K562 treated with DMSO at 1 percent for 12 hours (cell line): Measurements from ENCODE around the gene PDZK1. TPM values are rescaled to one million over a fixed set of nuclear protein-coding genes. Genes with fewer than 3 reads are reported as not detected.

Source experiments
- total RNA-seq: library from RNA; unstranded; fragments of 300-600 nt; gene quantifications from 2 replicates; pipeline ENCODE4 v1.2.3, GENCODE V29; 2022; ENCODE audit not compliant: insufficient read depth

The PDZK1 gene
- not detected in 2 replicates for total RNA-seq

GRCh38 chr1:145707183-145707867 is at the start of gene PDZK1:
Gene PDZK1, minus strand, starts transcription at chr1:145707368. Its CDS starts 19,347 bp downstream, at chr1:145688021.

GRCh38 chr1:145719230-145720079 is 12.3 kb upstream of the PDZK1 start, which contains the start of gene CD160:
Gene CD160, plus strand, starts transcription at chr1:145719499. Its CDS starts 8,829 bp downstream, at chr1:145728328.

Other genes starting within 250 kb of the PDZK1 start
- gene GPR89A, start 99.4 kb downstream of the PDZK1 start, total RNA-seq: 10.6 and 21.9 TPM in 2 replicates
- gene CD160, start 12.1 kb upstream of the PDZK1 start, total RNA-seq: not detected in 2 replicates
- gene RNF115, start 116.7 kb upstream of the PDZK1 start, total RNA-seq: 3.3 and 9.2 TPM in 2 replicates
- gene POLR3C, start 116.8 kb upstream of the PDZK1 start, total RNA-seq: 27.2 and 52.7 TPM in 2 replicates
- 6.2 and 8.6 TPM in 2 replicates for gene NUDT17, start 138.3 kb upstream of the PDZK1 start, total RNA-seq
- 11.1 and 30.5 TPM in 2 replicates for gene PIAS3, start 151.7 kb upstream of the PDZK1 start, total RNA-seq
- 0.19 TPM in 1 of 2 replicates, not detected in the other for gene ANKRD35, start 178.5 kb upstream of the PDZK1 start, total RNA-seq
- gene ITGA10, start 202.7 kb upstream of the PDZK1 start, total RNA-seq: 0.41 TPM in 1 of 2 replicates, not detected in the other
- gene PEX11B, start 211.3 kb upstream of the PDZK1 start, total RNA-seq: 20.9 and 30.3 TPM in 2 replicates
- gene RBM8A, start 220.1 kb upstream of the PDZK1 start, total RNA-seq: 153 and 174 TPM in 2 replicates